Transverse colon (tissue), 4 donors: ENCODE results near the gene PRSS48.

ENCODE experiments used
- CTCF ChIP-seq, 5 experiments: fragments of 200-600 bp in 3 of 5; fragments of 450-650 bp in 2 of 5; sonication (generic) in 3 of 5; IDR thresholded peaks; 1 replicate in 2 of 5; 2 replicates in 3 of 5; pipeline ENCODE4 v1.5.1; 2016 to 2017; ENCODE audit warnings: antibody characterized with exemption in 5 of 5, inconsistent platforms in 3 of 5, mild to moderate bottlenecking in 2 of 5, moderate library complexity in 1 of 5
- POLR2A ChIP-seq: fragments of 450-650 bp; IDR thresholded peaks from one replicate; pipeline ENCODE4 v1.6.1; 2016; ENCODE audit warnings: antibody characterized with exemption, mild to moderate bottlenecking, moderate library complexity
- POLR2AphosphoS5 ChIP-seq, 3 donors: sonication (generic); formaldehyde crosslinking; IDR thresholded peaks; one replicate each; pipeline ENCODE4 v1.6.1; 2016; ENCODE audit warnings: antibody characterized with exemption in 3 of 3

GRCh38 chr4:151227731-151228130, 49.2 kb upstream of the PRSS48 start:
- no peak for TF ChIP-seq POLR2A
- peak; percentile 15 to 24 (median 18) for TF ChIP-seq POLR2AphosphoS5 (IDR thresholded peaks at IDR 0.05)
- no peak for TF ChIP-seq CTCF (IDR thresholded peaks at IDR 0.05)
